ENCODE data around the gene RBMS3.

DNA sequence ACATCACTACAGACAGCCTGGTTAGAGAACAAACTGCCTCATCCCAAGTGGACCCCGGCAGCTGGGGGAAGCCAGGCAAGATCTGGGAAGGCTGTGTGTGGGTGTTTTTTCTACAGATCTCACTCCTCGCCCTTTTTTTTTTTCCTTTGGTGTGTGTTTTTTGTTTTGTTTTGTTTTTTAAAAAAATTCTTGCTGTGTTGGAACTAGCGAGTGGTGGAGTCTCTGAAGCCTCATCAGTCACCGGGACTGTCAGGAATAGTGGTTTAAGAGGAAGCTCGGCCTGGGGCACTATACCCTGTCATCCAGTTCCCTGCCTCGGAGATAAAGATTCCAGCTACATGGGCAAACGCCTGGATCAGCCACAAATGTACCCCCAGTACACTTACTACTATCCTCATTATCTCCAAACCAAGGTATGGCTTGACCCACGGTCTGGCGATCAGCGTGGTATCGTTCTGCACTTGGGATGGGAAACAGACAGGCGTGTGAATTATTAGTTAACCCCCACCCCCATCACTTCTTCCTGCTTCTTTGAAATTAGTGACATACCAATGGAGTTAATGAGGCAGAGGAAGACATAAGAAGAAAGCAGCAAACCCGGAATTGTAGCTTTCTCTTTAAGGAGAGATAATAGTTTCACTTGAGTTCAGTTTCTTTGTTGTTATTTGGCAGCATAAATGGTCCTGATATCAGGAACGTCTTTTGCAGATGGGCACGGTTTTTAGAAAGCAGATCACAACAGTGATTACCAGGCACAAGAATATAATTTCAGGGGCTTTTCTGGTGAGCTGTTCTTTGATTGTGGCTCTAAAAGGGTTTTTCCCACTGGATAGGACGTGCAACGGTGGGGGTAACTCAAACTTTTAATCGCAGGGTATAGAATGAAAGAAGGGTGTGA, 722 bp downstream of the RBMS3 start:
- TF ChIP-seq, protein P1, sequence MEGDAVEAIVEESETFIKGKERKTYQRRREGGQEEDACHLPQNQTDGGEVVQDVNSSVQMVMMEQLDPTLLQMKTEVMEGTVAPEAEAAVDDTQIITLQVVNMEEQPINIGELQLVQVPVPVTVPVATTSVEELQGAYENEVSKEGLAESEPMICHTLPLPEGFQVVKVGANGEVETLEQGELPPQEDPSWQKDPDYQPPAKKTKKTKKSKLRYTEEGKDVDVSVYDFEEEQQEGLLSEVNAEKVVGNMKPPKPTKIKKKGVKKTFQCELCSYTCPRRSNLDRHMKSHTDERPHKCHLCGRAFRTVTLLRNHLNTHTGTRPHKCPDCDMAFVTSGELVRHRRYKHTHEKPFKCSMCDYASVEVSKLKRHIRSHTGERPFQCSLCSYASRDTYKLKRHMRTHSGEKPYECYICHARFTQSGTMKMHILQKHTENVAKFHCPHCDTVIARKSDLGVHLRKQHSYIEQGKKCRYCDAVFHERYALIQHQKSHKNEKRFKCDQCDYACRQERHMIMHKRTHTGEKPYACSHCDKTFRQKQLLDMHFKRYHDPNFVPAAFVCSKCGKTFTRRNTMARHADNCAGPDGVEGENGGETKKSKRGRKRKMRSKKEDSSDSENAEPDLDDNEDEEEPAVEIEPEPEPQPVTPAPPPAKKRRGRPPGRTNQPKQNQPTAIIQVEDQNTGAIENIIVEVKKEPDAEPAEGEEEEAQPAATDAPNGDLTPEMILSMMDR (IDR thresholded peaks at IDR 0.05), result no peak
- TF ChIP-seq POLR2A (IDR thresholded peaks at IDR 0.05), result no peak
